ENCODE measurements around the gene PWWP2A. TPM values are rescaled to one million over a fixed set of nuclear protein-coding genes. Genes with fewer than 3 reads are reported as not detected.

The PWWP2A gene
- total RNA-seq, 1 donor from 2014 or later, result 43.4 TPM

DNA sequence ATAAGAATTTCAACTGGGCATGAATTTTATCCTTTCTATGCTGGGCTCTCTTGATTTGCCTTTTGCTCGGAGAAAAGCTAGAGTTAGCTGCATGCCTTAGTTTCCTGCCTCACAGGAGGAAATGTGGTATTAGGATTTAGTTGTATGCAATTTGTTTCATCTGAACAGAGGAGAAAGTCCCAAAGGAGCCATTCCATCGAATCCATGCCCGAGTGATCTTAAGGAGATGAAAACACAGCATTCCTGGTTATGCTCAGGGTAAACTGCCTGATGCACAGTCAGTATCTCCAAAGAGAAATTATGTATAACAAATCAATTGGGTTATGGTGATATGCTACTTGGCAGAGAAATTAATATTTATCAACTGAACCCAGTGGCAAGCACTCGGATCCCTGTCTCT, 59.2 kb downstream of the PWWP2A start:
- DNase-seq (ENCODE audit: low spot score in 2 of 2), result no peak
- H3K4me3 ChIP-seq, result no peak overlapping the region
- H3K27me3 ChIP-seq, result no peaks in the 10 kb centered on the region
- no peaks in the 10 kb centered on the region for H3K9me3 ChIP-seq
- H3K4me1 ChIP-seq, result no peaks in the 10 kb centered on the region
- intact Hi-C loops (cut with DNase I), result no loop called here
- peaks cover 25 to 72% of the 10 kb centered on the region in 2 donors for H3K36me3 ChIP-seq
- no peak overlapping the region for H3K27ac ChIP-seq
- TF ChIP-seq, protein P1, sequence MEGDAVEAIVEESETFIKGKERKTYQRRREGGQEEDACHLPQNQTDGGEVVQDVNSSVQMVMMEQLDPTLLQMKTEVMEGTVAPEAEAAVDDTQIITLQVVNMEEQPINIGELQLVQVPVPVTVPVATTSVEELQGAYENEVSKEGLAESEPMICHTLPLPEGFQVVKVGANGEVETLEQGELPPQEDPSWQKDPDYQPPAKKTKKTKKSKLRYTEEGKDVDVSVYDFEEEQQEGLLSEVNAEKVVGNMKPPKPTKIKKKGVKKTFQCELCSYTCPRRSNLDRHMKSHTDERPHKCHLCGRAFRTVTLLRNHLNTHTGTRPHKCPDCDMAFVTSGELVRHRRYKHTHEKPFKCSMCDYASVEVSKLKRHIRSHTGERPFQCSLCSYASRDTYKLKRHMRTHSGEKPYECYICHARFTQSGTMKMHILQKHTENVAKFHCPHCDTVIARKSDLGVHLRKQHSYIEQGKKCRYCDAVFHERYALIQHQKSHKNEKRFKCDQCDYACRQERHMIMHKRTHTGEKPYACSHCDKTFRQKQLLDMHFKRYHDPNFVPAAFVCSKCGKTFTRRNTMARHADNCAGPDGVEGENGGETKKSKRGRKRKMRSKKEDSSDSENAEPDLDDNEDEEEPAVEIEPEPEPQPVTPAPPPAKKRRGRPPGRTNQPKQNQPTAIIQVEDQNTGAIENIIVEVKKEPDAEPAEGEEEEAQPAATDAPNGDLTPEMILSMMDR (IDR thresholded peaks at IDR 0.05), result no peak

DNA sequence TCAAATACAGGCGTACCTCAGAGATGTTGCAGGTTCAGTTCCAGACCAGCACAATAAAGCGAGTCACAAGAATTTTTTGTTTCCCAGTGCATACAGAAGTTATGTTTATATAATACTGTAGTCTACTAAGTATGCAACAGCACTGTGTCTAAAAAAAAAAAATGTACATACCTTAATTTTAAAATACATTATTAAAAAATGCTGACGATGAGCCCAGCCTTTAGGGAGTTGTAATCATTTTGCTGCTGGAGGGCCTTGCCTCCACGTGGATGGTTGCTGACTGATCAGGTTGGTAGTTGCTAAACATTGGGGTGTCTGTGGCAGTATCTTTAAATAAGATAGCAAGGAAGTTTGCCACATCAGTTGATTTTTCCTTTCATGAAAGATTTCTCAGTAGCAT, 62.0 kb downstream of the PWWP2A start:
- Histone ChIP-seq H3K27ac (no peak overlapping the region), H3K4me3 (no peak overlapping the region), H3K27me3 (no peaks in the 10 kb centered on the region), H3K4me1 (no peaks in the 10 kb centered on the region), H3K9me3 (no peaks in the 10 kb centered on the region), H3K36me3 (peaks cover 24 to 76% of the 10 kb centered on the region in 2 donors)
- no peak for DNase-seq (ENCODE audit: low spot score in 2 of 2)
- TF ChIP-seq, protein P1 (IDR thresholded peaks at IDR 0.05), result no peak
- intact Hi-C loops (cut with DNase I), result no loop called here

DNA sequence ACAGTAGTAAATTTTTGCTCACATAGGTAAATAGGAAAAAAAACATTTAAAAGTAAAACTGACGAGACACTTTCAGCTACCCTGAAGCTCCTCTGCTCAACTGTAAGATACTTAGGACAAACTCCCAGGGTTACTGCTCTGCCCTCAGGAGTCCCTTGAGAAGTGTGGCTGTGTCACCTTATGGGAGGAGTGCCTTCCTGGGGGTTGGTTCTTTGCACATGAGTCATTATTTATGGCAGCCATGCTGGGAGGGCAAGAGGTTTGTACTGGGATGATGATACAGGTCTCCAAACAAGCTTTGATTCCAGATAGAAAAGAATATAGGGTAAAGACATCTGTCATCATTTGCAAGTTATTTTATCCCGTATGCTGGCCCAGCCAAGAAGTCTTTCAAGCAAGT, 64.4 kb downstream of the PWWP2A start:
- intact Hi-C loops (cut with DNase I), result no loop called here
- H3K27me3 ChIP-seq, result no peaks in the 10 kb centered on the region
- H3K4me1 ChIP-seq, result no peaks in the 10 kb centered on the region
- peaks cover 32 to 84% of the 10 kb centered on the region in 2 donors for H3K36me3 ChIP-seq
- no peaks in the 10 kb centered on the region for H3K9me3 ChIP-seq
- no peak overlapping the region for H3K4me3 ChIP-seq
- DNase-seq (ENCODE audit: low spot score in 2 of 2), result no peak
- TF ChIP-seq, protein P1 (IDR thresholded peaks at IDR 0.05), result no peak
- no peak overlapping the region for H3K27ac ChIP-seq

DNA sequence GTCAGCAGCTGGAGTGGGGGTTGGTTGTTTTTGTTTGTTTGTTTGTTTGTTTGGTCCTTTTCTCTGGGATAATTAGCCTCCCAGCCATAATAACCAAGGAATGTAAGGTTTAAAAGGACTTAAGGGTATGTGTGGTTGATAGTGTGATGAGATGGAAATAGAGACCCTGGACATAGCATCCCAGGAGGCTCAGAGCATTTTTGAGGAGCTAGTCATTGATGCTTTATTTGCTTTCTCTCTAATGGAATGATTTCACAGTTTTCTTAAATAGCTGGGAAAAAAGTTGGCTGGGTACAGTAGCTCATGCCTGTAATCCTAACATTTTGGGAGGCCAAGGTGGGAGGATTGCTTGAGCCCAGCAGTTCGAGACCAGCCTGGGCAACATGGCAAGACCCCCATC, 65.2 kb downstream of the PWWP2A start:
- TF ChIP-seq, protein P1 (IDR thresholded peaks at IDR 0.05), result no peak
- intact Hi-C loops (cut with DNase I), result no loop called here
- peaks cover 39 to 87% of the 10 kb centered on the region in 2 donors for H3K36me3 ChIP-seq
- no peak overlapping the region for H3K27ac ChIP-seq
- H3K4me3 ChIP-seq, result no peak overlapping the region
- H3K4me1 ChIP-seq, result no peaks in the 10 kb centered on the region
- no peaks in the 10 kb centered on the region for H3K9me3 ChIP-seq
- DNase-seq (ENCODE audit: low spot score in 2 of 2), result no peak
- no peaks in the 10 kb centered on the region for H3K27me3 ChIP-seq

DNA sequence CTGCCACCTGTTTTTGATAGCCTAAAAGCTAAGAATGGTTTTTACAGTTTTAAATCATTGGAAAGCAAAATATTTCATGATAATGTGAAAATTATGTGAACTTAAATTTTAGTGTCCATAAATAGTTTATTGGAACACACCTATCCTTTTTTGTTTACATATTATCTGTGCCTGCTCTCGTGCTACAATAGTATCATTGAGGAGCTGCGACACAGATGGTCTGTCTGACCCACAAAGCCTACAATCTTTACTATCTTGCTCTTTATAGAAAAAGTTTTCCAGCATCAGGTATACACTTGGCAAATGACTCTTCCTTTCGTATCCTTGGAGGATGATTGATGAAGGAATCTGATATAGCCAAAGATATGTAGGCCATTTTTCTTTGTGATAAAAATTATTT, 70.2 kb downstream of the PWWP2A start:
- peaks cover 33 to 50% of the 10 kb centered on the region in 2 donors for H3K36me3 ChIP-seq
- intact Hi-C loops (cut with DNase I), result no loop called here
- H3K9me3 ChIP-seq, result no peaks in the 10 kb centered on the region
- DNase-seq (ENCODE audit: low spot score in 2 of 2), result no peak
- H3K4me3 ChIP-seq, result no peak overlapping the region
- no peaks in the 10 kb centered on the region for H3K4me1 ChIP-seq
- no peak overlapping the region for H3K27ac ChIP-seq
- no peaks in the 10 kb centered on the region for H3K27me3 ChIP-seq
- TF ChIP-seq, protein P1 (IDR thresholded peaks at IDR 0.05), result no peak

DNA sequence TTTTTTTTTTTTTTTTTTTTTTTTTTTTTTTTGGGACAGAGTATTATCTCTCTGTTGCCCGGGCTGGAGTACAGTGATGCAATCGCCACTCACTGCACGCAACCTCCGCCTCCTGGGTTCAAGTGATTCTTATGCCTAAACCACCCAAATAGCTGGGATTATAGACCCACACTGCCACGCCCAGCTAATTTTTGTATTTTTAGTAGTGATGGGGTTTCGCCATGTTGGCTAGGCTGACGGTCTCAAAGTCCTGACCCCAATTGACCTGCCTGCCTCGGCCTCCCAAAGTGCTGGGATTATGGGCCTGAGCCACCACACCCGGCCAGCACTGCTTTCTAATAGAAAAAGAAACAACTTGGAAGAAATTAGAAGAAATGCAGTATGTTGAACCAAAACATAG, 71.1 kb downstream of the PWWP2A start:
- Histone ChIP-seq H3K27ac (no peak overlapping the region), H3K27me3 (no peaks in the 10 kb centered on the region), H3K4me1 (no peaks in the 10 kb centered on the region), H3K36me3 (peaks cover 36 to 46% of the 10 kb centered on the region in 2 donors), H3K4me3 (no peak overlapping the region), H3K9me3 (no peaks in the 10 kb centered on the region)
- TF ChIP-seq, protein P1 (IDR thresholded peaks at IDR 0.05), result no peak
- intact Hi-C loops (cut with DNase I), result no loop called here
- DNase-seq (ENCODE audit: low spot score in 2 of 2), result no peak
